Kidney glomerular epithelial cell (primary cell): ENCODE data around the gene OR13J1.
A peak's percentile ranks its signal among the peaks of the same experiment; 100 is the strongest.
"Not testable (repeated sequence)": the region's sequence is repeated elsewhere in the genome, so short reads cannot be mapped to it uniquely, and the experiment has no call there.

Source experiments
- DNase-seq: peaks from one replicate; lab custom pipeline; 2025; lab: John Stamatoyannopoulos, UW

The OR13J1 gene

DNA sequence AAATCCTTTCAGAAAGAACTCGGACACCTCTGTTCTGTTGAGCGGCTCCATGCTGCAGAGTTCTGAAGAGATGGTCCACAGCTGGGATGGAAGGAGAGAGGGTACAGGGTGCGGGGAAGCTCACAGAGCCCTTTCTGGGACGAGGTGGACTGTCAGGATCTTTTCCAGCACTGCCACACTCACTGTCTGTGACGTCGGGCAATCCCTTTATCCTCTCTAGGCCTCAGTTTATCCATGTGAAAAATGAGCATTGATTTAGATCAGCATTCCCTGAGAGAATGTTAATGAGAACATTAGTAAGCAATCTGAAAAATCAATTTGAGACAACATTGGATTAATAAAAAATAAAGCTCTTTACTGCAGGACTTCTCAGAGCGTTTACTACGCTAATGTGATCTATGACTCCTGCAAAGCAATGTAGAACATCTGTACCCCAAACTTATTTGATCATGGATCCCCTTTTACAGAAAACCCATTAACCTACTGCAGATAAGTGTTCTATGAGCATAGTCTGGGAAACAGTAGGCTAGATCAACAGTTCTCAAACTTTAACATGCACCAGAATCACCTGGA, at the start of gene OR13J1:
Gene OR13J1 (minus strand): TSS at position 51 of the 573 bp plus-strand sequence. CDS start 0 bp downstream, at position 51.
- no peak for DNase-seq

DNA sequence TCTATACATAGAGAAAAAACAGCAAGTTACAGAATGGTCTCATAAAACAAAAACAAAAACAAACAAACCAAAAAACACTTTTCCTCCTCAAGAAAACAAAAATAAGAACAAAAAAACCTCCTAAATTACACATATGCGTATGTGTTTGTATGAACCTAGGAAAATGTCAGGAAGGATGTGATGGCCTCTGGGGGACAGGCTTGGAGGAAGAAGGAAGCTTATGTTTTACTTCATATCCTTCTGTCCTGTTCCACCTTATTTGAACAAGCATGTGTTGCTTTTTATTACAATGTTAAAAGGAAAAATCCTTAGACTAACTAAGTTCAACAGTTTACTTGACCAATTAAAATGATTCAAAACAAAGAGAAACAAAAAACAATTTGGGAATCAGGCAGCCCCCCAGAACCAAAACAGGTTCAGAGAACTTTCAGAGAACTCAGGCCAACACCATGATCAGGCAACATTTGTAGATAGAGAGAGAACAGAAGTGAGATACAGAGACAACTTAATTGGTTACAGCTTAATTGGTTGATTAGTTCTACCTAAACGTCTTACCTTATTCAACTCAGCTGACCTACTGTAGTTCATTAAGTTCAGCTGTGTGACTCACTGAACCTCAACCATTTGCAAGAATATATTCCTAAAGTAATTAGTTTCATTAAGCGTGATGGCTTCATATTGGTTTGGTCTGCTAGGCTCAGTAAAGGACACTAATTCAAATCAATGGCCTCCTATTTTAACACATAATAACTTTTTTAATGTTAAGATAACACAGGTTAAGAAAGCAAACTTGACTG, 49.2 kb upstream of the OR13J1 start:
- no peak for DNase-seq

DNA sequence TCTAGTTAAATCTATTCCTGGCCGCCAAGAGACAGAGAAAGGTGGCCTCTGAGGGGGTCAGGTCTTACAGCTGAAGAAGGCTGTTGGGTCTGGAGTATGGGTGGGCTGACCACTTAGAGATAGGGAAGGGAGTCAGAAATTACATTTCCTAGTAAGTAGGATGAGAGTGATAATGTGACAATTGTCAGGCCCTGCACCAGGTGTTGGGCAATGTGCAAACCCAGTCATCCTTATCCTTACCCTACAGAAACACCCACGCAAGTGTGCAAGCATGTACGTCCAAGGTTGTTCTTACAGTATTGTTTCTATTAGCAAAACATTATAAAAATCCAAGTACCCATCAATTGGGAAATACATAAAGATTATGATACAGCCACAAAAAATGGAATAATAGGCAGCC, 48.6 kb upstream of the OR13J1 start:
- no peak for DNase-seq

DNA sequence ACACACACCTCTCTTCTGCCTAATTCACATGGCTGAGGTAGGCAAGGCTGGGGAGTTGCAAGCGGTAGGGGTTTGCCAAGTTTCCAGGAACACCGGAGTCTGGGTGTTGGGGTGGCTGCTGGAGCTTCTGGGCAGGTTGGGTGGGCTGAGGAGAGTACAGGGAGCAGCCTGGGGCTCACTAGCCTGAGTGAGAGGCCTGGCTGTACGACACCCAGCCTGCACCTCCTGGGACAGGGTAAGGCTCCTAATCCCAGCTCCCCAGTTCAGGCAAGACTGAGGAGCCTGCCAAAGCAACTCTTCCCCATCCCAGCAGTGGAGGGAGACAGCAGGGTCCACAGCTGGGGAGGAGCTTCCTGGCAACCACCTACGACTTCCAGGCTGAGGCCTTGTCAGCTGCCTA, 47.1 kb upstream of the OR13J1 start:
- no peak for DNase-seq

- no peak for DNase-seq
These were observed 45.6 kb upstream of the OR13J1 start for GRCh38 chr9:35915681-35916294.

DNA sequence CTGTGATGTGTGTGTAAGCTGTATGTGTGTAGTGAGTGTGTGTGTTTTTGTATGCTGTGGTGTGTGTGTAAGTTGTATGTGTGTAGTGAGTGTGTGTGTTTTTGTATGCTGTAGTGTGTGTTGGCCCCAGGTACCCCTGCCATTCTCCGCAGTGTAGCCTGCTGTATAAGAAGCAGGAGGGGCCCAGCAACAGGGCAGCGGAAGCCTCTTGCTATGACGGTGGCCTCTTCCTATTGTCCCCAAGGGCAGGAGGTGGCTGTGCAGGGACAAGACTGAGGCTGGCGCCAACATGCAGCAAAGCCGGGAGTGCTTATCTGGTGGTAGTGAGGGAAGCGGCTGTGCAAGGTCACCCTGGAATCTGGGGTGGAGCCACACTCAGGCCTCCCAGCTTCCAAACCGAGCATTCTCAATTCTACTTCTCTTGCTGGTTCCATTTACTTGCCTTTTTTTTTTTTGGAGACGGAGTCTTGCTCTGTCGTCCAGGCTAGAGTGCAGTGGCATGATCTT, 44.2 kb upstream of the OR13J1 start:
- no peak for DNase-seq

GRCh38 chr9:35913429-35913828, 43.2 kb upstream of the OR13J1 start:
- DNase-seq = not testable (repeated sequence)

DNA sequence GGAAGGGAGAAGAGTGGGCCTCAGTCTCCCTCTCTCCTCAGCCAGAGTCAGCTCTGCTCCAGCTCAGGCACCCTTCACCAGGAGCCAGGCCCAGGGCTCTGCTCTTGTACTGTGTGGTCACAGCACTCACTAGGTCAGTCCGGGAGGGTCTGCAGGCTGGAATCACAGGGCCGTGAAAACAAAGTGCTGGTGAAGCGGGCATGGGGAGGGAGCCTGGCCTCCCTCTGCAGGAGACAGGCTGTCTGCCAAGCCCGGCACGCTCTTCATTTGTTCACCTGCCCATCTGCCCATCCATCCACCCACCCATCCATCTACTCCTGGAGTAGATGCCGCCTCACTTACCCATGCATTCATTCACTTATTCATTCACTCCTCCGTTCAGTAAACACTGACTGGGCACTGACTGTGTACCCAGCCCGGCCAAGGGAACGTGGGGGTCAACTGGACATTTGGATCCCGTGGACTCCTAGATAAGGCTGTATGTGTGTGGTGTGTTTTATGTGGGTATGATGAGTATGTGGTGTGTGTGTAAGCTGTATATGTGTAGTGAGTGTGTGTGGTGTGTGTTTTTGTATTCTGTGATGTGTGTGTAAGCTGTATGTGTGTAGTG, 42.7 kb upstream of the OR13J1 start:
- no peak for DNase-seq

DNA sequence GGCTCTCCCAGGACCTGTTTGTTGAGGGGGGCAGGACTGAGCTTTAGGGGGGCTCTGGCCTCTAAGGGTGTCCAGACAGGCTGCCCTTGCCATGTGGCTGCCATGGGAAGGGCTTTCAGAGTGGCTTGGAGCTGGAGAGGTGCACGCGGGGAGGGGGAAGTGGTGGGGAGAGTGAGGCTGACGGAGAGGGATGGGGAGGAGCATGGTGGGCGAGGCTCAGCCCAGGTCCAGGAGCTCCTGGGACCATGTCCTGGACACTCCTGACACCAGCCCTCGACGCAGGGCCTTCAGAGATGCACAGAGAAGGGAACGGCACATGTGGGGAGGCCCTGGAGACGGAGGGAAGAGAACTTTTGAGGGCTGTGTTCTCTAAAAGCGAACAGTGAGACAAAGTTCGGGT, 41.5 kb upstream of the OR13J1 start:
- DNase-seq = no peak

- peak; percentile 33 for DNase-seq
These were observed 40.6 kb upstream of the OR13J1 start for GRCh38 chr9:35910613-35911359.

DNA sequence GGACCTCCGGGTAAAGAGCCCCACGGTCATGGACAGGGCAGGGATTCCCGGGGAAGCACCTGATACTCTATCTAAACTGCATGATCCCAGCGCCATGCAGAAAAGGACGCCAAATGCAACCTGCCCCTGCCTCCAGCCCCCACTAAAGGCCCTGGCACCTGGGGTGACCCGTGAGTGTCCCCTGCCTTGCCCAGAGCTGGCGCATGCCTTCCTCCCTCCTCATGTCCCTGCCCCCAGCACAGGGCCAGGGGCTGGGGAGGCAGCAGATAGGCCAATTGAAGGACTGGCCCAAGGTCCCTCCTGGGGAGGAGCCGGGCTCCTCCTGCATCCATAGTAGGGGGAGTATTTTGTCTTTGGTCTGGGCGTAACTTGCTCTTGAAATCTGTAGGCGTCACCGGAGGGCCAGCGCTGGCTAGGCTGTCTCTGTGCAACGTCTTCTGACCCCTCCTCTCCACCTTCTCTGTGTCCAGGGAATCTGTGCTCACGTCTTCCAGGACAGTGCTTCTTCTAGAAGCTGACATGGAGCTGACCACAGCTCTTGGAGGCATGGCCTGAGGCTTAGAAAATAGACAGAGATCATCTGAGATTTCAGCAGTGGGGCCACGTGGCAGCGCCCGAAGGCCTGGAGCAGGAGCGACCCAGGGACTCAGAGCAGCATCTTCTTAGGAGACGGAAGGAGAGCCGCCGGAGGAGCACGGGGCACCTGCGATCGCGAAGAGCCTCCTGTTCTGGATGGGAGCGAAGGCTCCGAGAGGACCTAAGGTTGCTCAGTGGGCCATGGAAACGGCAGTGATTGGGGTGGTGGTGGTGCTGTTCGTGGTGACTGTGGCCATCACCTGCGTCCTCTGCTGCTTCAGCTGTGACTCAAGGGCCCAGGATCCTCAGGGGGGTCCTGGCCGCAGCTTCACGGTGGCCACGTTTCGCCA, 39.7 kb upstream of the OR13J1 start:
- DNase-seq = no peak

DNA sequence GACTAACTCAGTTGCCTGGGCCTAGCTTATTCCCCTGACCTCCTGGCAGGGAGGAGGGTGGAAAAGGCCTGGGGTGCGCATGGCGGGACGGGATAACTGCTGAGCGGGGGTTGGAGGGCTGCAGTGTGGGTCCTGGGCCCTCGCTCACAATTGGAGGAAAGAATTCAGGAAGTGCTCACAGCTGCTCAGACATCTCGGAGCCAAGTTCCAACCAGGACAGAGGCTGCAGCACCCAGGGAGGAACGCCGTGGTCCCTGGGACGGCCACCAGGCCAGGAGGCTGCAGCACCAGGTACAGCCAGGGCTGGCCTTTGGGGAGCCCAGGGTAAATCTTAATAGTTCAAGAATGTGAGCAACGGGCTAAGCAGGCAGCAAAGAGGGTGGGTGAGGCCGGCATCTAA, 39.1 kb upstream of the OR13J1 start, which contains the start of gene SPAAR:
Gene SPAAR (plus strand): TSS at position 217 of the 400 bp plus-strand sequence. CDS start 974 bp downstream, outside the sequence.
- no peak for DNase-seq

DNA sequence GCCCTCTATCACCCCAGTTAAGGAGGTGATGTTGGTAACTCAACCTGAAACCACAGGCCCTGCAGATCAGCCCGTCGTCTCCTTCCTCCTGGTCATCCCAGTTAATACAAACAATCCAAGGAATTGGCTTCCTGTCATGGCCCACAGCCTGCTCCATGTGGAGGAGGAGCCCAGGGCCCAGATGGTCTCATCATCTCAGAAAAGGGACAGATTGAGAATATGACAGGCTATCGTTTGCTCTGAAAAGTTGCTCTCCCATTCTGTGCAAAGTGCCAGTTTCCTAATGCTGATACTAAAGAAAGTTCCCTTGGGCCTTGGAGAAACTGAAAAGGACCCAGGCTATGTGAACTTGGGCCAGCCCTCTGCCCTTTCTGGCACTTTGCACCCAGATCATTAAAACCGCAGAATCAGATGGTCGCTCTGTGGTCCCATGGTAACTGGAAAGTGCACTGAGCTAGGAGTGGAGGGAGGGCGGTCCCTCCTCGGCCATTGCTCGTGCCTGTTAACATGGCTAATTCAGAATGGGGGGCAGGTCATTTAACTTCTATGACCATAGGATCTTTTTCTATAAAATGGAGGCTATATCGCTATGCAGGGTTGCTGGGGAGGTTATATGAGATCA, 38.4 kb upstream of the OR13J1 start:
- DNase-seq = no peak

DNA sequence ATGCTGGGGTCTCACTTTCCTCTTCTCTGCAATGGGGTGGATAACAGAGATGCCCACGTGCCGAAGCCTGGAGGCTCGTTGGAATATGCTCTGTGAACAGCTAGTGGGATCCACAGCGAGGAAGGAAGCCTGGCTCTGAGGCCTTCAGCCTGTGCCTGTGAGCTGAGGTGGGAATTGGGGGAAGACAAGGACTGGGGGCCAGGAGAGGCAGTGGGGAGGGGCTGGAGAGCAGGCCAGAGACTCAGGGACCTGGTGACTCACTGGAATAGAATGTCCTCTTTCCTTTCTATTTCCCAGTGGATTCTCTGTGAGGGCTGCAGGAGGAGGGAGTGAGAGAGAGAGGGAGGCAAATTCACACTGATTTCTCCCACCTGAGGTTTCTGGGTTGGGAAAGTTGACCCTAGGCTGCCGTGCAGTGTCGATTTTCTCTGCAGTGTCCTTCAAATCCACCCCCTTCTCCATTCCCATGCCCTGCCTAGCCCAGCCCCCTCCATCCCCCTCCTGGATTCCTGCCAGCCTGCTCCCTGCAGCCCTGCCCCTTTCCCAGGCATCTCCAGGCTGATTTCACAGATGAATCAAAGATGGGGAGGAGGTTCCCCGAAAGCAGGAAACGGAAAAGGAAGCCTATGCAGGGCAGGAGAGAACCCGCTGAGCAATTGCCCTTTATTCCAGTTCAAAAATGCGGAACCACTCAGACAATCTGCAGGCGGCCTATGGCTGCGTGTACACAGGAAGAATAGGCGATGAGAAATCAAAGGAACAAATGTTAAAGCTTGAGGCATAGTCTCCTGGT, 37.7 kb upstream of the OR13J1 start:
- DNase-seq = peak; percentile 93

GRCh38 chr9:35906923-35907699, 36.9 kb upstream of the OR13J1 start:
- peak; percentile 40 for DNase-seq

DNA sequence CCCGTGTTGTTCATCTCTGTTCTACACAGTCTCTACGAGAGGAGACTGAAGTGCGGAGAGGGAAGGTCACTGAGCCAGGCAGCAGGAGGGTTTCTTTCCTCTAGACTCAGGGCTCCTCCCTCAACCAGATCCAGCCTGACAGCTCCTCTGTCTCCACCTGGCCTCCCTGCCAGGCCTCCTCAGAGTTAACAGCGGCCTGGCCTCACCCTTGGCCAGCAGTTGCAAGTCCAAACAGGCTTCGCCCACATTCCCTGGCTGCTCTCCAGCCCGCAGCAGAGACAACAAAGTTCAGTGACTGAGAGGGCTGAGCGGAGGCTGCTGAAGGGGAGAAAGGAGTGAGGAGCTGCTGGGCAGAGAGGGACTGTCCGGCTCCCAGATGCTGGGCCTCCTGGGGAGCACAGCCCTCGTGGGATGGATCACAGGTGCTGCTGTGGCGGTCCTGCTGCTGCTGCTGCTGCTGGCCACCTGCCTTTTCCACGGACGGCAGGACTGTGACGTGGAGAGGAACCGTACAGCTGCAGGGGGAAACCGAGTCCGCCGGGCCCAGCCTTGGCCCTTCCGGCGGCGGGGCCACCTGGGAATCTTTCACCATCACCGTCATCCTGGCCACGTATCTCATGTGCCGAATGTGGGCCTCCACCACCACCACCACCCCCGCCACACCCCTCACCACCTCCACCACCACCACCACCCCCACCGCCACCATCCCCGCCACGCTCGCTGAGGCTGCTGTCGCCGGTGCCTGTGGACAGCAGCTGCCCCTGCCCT, 35.9 kb upstream of the OR13J1 start, which contains the start of gene HRCT1:
Gene HRCT1 (plus strand): TSS at position 291 of the 768 bp plus-strand sequence. CDS start 86 bp downstream, at position 377.
- DNase-seq = peak; percentile 94

GRCh38 chr9:35905051-35905781, 35.0 kb upstream of the OR13J1 start:
- no peak for DNase-seq
